OCI-LY7 (cell line): ENCODE data around the gene GJB5. TPM values are rescaled to one million over a fixed set of nuclear protein-coding genes. Genes with fewer than 3 reads are reported as not detected.

Source experiments
- BruUV-seq: library from RNA; stranded (reverse); fragments of 400-500 nt; replicated peaks from 2 replicates; lab custom pipeline; 2021; lab: Mats Ljungman, UMichigan
- CTCF ChIA-PET: fragments of 300-600 bp; sonication (Branson Sonifier 250); formaldehyde crosslinking; loops from one replicate; lab custom pipeline; 2022; ENCODE audit warnings: antibody characterized with exemption; ENCODE audit not compliant: unreplicated experiment; lab: Charles Lee
- POLR2A ChIA-PET: fragments of 300-600 bp; sonication (Branson Sonifier 250); formaldehyde crosslinking; loops from one replicate; lab custom pipeline; 2022; ENCODE audit warnings: antibody characterized with exemption; lab: Charles Lee
- DNase-seq: peaks from one replicate; pipeline ENCODE4 v3.0.0-alpha.2; 2015; ENCODE audit warnings: low spot score
- H2AFZ ChIP-seq: fragments of 200-600 bp; sonication (generic), shearing (Covaris generic); 2 replicates; pipeline ENCODE4 v1.6.1; 2014; ENCODE audit warnings: mild to moderate bottlenecking, antibody characterized with exemption, low read length, moderate library complexity
- H3K27ac ChIP-seq: fragments of 200-600 bp; sonication (generic); 2 replicates; pipeline ENCODE4 v1.5.1; 2014; ENCODE audit warnings: mixed run types, low read depth, mild to moderate bottlenecking, moderate library complexity, low read length, inconsistent platforms; ENCODE audit not compliant: poor library complexity, severe bottlenecking
- H3K36me3 ChIP-seq: fragments of 200-600 bp; sonication (generic); 2 replicates; pipeline ENCODE4 v1.6.1; 2014; ENCODE audit warnings: mild to moderate bottlenecking, antibody characterized with exemption, low read length, moderate library complexity, mixed read lengths; ENCODE audit not compliant: insufficient read depth
- H3K4me1 ChIP-seq: fragments of 200-600 bp; sonication (generic); 2 replicates; pipeline ENCODE4 v1.5.1; 2014; ENCODE audit warnings: mild to moderate bottlenecking, low read length; ENCODE audit not compliant: insufficient read depth, poor library complexity, severe bottlenecking
- H3K4me2 ChIP-seq: fragments of 200-600 bp; sonication (generic); 2 replicates; pipeline ENCODE4 v1.6.1; 2014; ENCODE audit warnings: mild to moderate bottlenecking, low read length
- H3K4me3 ChIP-seq: fragments of 200-600 bp; sonication (generic); 2 replicates; pipeline ENCODE4 v1.5.1; 2014; ENCODE audit warnings: mild to moderate bottlenecking, low read depth, low read length; ENCODE audit not compliant: poor library complexity, severe bottlenecking
- H3K79me2 ChIP-seq: fragments of 200-600 bp; sonication (generic); 2 replicates; pipeline ENCODE4 v1.6.1; 2016; ENCODE audit warnings: low read depth, mild to moderate bottlenecking, low read length, moderate library complexity, mixed read lengths; ENCODE audit not compliant: insufficient read depth
- H3K9me2 ChIP-seq: fragments of 200-600 bp; sonication (generic); 2 replicates; pipeline ENCODE4 v1.6.1; 2016; ENCODE audit warnings: mild to moderate bottlenecking, low read length, mixed read lengths; ENCODE audit not compliant: insufficient read depth
- H3K9me3 ChIP-seq: fragments of 200-600 bp; sonication (generic); 2 replicates; pipeline ENCODE4 v1.6.1; 2014; ENCODE audit warnings: mild to moderate bottlenecking, mixed run types, low read length, mixed read lengths
- H4K20me1 ChIP-seq: fragments of 200-600 bp; sonication (generic); 2 replicates; pipeline ENCODE4 v1.6.1; 2014; ENCODE audit warnings: mild to moderate bottlenecking, antibody characterized with exemption, low read length, moderate library complexity, mixed read lengths; ENCODE audit not compliant: insufficient read depth
- CTCF ChIP-seq: fragments of 200-600 bp; sonication (generic); conservative IDR thresholded peaks from 2 replicates; pipeline ENCODE4 v1.5.1; 2014; ENCODE audit warnings: mild to moderate bottlenecking, antibody characterized with exemption, low read length, moderate library complexity, mixed read lengths
- EZH2phosphoT487 ChIP-seq: fragments of 200-600 bp; sonication (generic); IDR thresholded peaks from 2 replicates; pipeline ENCODE4 v1.6.1; 2018; ENCODE audit warnings: low read depth, borderline replicate concordance, mild to moderate bottlenecking, mixed run types, antibody characterized with exemption, low read length, moderate library complexity, mixed read lengths
- intact Hi-C: fragments of 100-400 bp; cut with micrococcal nuclease; formaldehyde crosslinking; loops from one replicate; pipeline ENCODE4 v1.10.0; 2022; ENCODE audit not compliant: unreplicated experiment
- total RNA-seq, 2 experiments: library from RNA; depleted of rRNA in 1 of 2; stranded (reverse); fragments of >200 nt in 1 of 2; shearing (Covaris generic) in 1 of 2; gene quantifications; 2 replicates each; pipeline ENCODE4 v1.2.3, GENCODE V29; 2014 to 2022

The GJB5 gene
- total RNA-seq, 2 experiments from 2014 or later = not detected

- ChIA-PET CTCF (no interaction called here), POLR2A (no interaction called here)
- Histone ChIP-seq H3K79me2 (no peaks in the 10 kb centered on the region), H4K20me1 (no peaks in the 10 kb centered on the region), H3K4me3 (no peak overlapping the region), H3K27ac (no peak overlapping the region), H3K4me1 (no peaks in the 10 kb centered on the region), H3K9me3 (no peaks in the 10 kb centered on the region), H3K4me2 (no peak overlapping the region), H3K9me2 (no peaks in the 10 kb centered on the region), H2AFZ (no peak overlapping the region), H3K36me3 (no peaks in the 10 kb centered on the region)
- intact Hi-C loops = no loop called here
- TF ChIP-seq EZH2phosphoT487 (no peak), CTCF (no peak)
- no peak for DNase-seq
- BruUV-seq = no TSS peak
These were observed 22.1 kb downstream of the GJB5 start for GRCh38 chr1:34776911-34777310.

- POLR2A ChIA-PET = interaction anchor here (0.6 kb wide), 1 partner anchor 56 kb away, joined by 3 read pairs; no protein-coding TSS in a partner anchor
- intact Hi-C loops = no loop called here
These were observed 22.9 kb downstream of the GJB5 start for GRCh38 chr1:34777519-34778321.

More at GRCh38 chr1:34777519-34778321, 22.9 kb downstream of the GJB5 start:
- Histone ChIP-seq H4K20me1 (no peaks in the 10 kb centered on the region), H3K4me2 (no peak overlapping the region), H3K4me3 (no peak overlapping the region), H3K4me1 (no peaks in the 10 kb centered on the region), H2AFZ (no peak overlapping the region), H3K79me2 (no peaks in the 10 kb centered on the region), H3K27ac (no peak overlapping the region), H3K9me3 (no peaks in the 10 kb centered on the region), H3K9me2 (no peaks in the 10 kb centered on the region), H3K36me3 (no peaks in the 10 kb centered on the region)
- TF ChIP-seq CTCF (no peak), EZH2phosphoT487 (no peak)
- no TSS peak for BruUV-seq
- no peak for DNase-seq
- CTCF ChIA-PET = no interaction called here
